Pancreas (tissue), 10 donors: Measurements from ENCODE around the gene PCCA. TPM values are rescaled to one million over a fixed set of nuclear protein-coding genes. Genes with fewer than 3 reads are reported as not detected.
A peak's percentile ranks its signal among the peaks of the same experiment; 100 is the strongest.

ENCODE experiments used
- ATAC-seq, 4 donors: fragments of 200-7000 bp; cut with Tn5 transposase; one replicate each; pipeline versions ENCODE4 v1.8.0 to v1.9.1; 2020; ENCODE audit warnings: mild to moderate bottlenecking in 4 of 4, moderate library complexity in 4 of 4
- DNase-seq, 6 donors: peaks; one replicate each; pipeline ENCODE4 v3.0.0-alpha.2; 2020
- FAIRE-seq: peaks from 2 replicates; lab custom pipeline; 2012; peaks lifted over from hg19 to GRCh38; lab: Jason Lieb, UNC
- H3K27ac ChIP-seq, 4 donors: fragments of 200-600 bp; sonication (generic); 1 replicate in 3 of 4; 2 replicates in 1 of 4; pipeline versions ENCODE4 v1.5.0 to v1.8.0; 2020
- H3K27me3 ChIP-seq, 4 donors: fragments of 200-600 bp; one replicate each; pipeline ENCODE4 v1.8.0; 2021
- H3K36me3 ChIP-seq, 3 donors: fragments of 200-600 bp; sonication (generic) in 1 of 3; one replicate each; pipeline versions ENCODE4 v1.5.0 to v1.8.0; 2020 to 2021
- H3K4me1 ChIP-seq, 3 donors: fragments of 200-600 bp; one replicate each; pipeline ENCODE4 v1.8.0; 2021
- H3K4me3 ChIP-seq, 4 donors: fragments of 200-600 bp; sonication (generic) in 2 of 4; one replicate each; pipeline versions ENCODE4 v1.5.0 to v1.8.0; 2020 to 2021
- H3K9me3 ChIP-seq, 4 donors: fragments of 200-600 bp; one replicate each; pipeline ENCODE4 v1.8.0; 2021
- CTCF ChIP-seq, 4 donors: fragments of 200-600 bp; sonication (generic) in 3 of 4; IDR thresholded peaks; one replicate each; pipeline versions ENCODE4 v1.5.0 to v1.8.0; 2021; ENCODE audit warnings: antibody characterized with exemption in 4 of 4
- WGBS, 2 donors: extraction: QIAGEN DNeasy Blood & Tissue Kit; methylation state at CpG; one replicate each; pipeline ENCODE4 v1.1.7; 2013; 5-methylcytosine and 5-hydroxymethylcytosine counted together
- intact Hi-C, 3 donors: fragments of 100-400 bp; cut with DNase I; formaldehyde crosslinking; loops; one replicate each; pipeline versions ENCODE4 v1.11.1 to v1.14.2; 2022
- polyA plus RNA-seq, 2 donors: library from polyadenylated mRNA; stranded (reverse); fragments of 200-250 nt; gene quantifications; one replicate each; pipeline ENCODE4 v1.2.3, GENCODE V29; 2013
- total RNA-seq, 6 donors: library from RNA; stranded (reverse); fragmentation: NEBNext Ultra II Directional in 4 of 6; extraction: Animal tissue kit (Norgen Biotek cat#: 25700) in 4 of 6; gene quantifications; one replicate each; pipeline versions ENCODE4 v1.2.1 to v1.2.4, GENCODE V29; 2021 to 2023
- donor health status: healthy with polysubstance abuse.
- donor health status: DM: no; HTN: no; CAD: no; lungs with moderate emphysema.
- donor health status: DM: no; HTN: no; CAD: no.
- donor health status: control.
- donor health status: control.
- donor health status: Bipolar disorder and iron deficiency.
- donor health status: DM: yes; HTN: yes; CAD: no.
- donor health status: DM: no; HTN: no; CAD: no.
- donor health status: DM: no; HTN: no; CAD: no.
- donor health status: DM: yes; HTN: yes; CAD: no.

The PCCA gene
- total and polyA plus RNA-seq, 8 donors = 14.2 to 32.1 (median 24.1) TPM

GRCh38 chr13:100100115-100100879 lies 11.4 kb downstream of the PCCA start:
- no peak for FAIRE-seq
- Histone ChIP-seq H3K9me3 (no peaks in the 10 kb centered on the region), H3K36me3 (no peaks in the 10 kb centered on the region), H3K27ac (peak overlapping the region; percentile 22 to 78 (median 65)), H3K4me3 (no peak overlapping the region), H3K27me3 (no peaks in the 10 kb centered on the region), H3K4me1 (peaks cover 0 to 34% (median 33%) of the 10 kb centered on the region in 3 donors)
- no peak for TF ChIP-seq CTCF (IDR thresholded peaks at IDR 0.05)
- 28 to 31% methylated on average over 10 of the region's 10 CpGs for WGBS, 2 donors
- peak in 3 of 6 donors; percentile 51 to 66 (median 54) for DNase-seq
- peak; percentile 84 to 89 (median 84) for ATAC-seq
- intact Hi-C loops = no loop called here

GRCh38 chr13:100102042-100102441 lies 13.1 kb downstream of the PCCA start:
- TF ChIP-seq CTCF (IDR thresholded peaks at IDR 0.05) = no peak
- no peaks in the 10 kb centered on the region for H3K9me3 ChIP-seq
- peaks cover 5 to 34% (median 33%) of the 10 kb centered on the region in 3 donors for H3K4me1 ChIP-seq
- H3K36me3 ChIP-seq = no peaks in the 10 kb centered on the region
- ATAC-seq = no peak
- no peaks in the 10 kb centered on the region for H3K27me3 ChIP-seq
- no peak overlapping the region for H3K4me3 ChIP-seq
- 86 to 93% methylated on average over 2 of the region's 2 CpGs for WGBS, 2 donors
- no peak overlapping the region for H3K27ac ChIP-seq
- FAIRE-seq = no peak
- intact Hi-C loops = no loop called here
- no peak for DNase-seq

- no peak for TF ChIP-seq CTCF (IDR thresholded peaks at IDR 0.05)
These were observed 17.1 kb downstream of the PCCA start for GRCh38 chr13:100106005-100106404.

GRCh38 chr13:100106705-100107104 lies 17.8 kb downstream of the PCCA start:
- H3K4me3 ChIP-seq = no peak overlapping the region
- TF ChIP-seq CTCF (IDR thresholded peaks at IDR 0.05) = no peak
- H3K9me3 ChIP-seq = no peaks in the 10 kb centered on the region
- 73 to 74% methylated on average over 4 of the region's 4 CpGs for WGBS, 2 donors
- H3K4me1 ChIP-seq = peaks cover 10 to 19% (median 12%) of the 10 kb centered on the region in 3 donors
- intact Hi-C loops = no loop called here
- no peaks in the 10 kb centered on the region for H3K27me3 ChIP-seq
- no peaks in the 10 kb centered on the region for H3K36me3 ChIP-seq
- ATAC-seq = peak in 2 of 4 donors; percentile 22 to 30
- FAIRE-seq = no peak
- DNase-seq = no peak
- no peak overlapping the region for H3K27ac ChIP-seq

More at GRCh38 chr13:100106005-100106404, 17.1 kb downstream of the PCCA start:
- H3K36me3 ChIP-seq = no peaks in the 10 kb centered on the region
- H3K27me3 ChIP-seq = no peaks in the 10 kb centered on the region
- ATAC-seq = no peak
- H3K9me3 ChIP-seq = no peaks in the 10 kb centered on the region
- no peak for DNase-seq
- intact Hi-C loops = no loop called here
- FAIRE-seq = no peak
- WGBS, 2 donors = 82 to 84% methylated on average over 2 of the region's 2 CpGs
- no peak overlapping the region for H3K4me3 ChIP-seq
- no peak overlapping the region for H3K27ac ChIP-seq
- peaks cover 9 to 20% (median 12%) of the 10 kb centered on the region in 3 donors for H3K4me1 ChIP-seq
